MM.1S (cell line): ENCODE data around the gene ATOH8.

Experiments
- DNase-seq: peaks from one replicate; pipeline ENCODE4 v3.0.0-alpha.2; 2015
- H2AFZ ChIP-seq: fragments of 300-600 bp; sonication (generic); 2 replicates; pipeline ENCODE4 v1.6.0; 2016; ENCODE audit warnings: antibody characterized with exemption, low read length
- H3F3A ChIP-seq: fragments of 300-600 bp; sonication (generic); 2 replicates; pipeline ENCODE4 v1.6.1; 2016; ENCODE audit warnings: mild to moderate bottlenecking, antibody characterized with exemption, low read length, moderate library complexity, mixed read lengths; ENCODE audit not compliant: insufficient read depth
- H3K27ac ChIP-seq: fragments of 300-600 bp; sonication (generic); 2 replicates; pipeline ENCODE4 v1.5.1; 2016; ENCODE audit warnings: mild to moderate bottlenecking, low read length
- H3K27me3 ChIP-seq: fragments of 300-600 bp; sonication (generic); replicated peaks from 2 replicates; pipeline ENCODE4 v1.6.0; 2016; ENCODE audit warnings: low read length; ENCODE audit not compliant: insufficient read depth
- H3K36me3 ChIP-seq: fragments of 300-600 bp; sonication (generic); replicated peaks from 2 replicates; pipeline ENCODE4 v1.6.1; 2016; ENCODE audit warnings: mild to moderate bottlenecking, low read length, mixed read lengths; ENCODE audit not compliant: insufficient read depth
- H3K4me1 ChIP-seq: fragments of 300-600 bp; sonication (generic); 2 replicates; pipeline ENCODE4 v1.6.1; 2016; ENCODE audit warnings: low read length, mixed read lengths
- H3K4me2 ChIP-seq: fragments of 300-600 bp; sonication (generic); 2 replicates; pipeline ENCODE4 v1.6.0; 2016; ENCODE audit warnings: low read depth, low read length
- H3K4me3 ChIP-seq: fragments of 300-600 bp; sonication (generic); 2 replicates; pipeline ENCODE4 v1.5.1; 2016; ENCODE audit warnings: low read length, mixed read lengths
- H3K79me2 ChIP-seq: fragments of 300-600 bp; sonication (generic); 2 replicates; pipeline ENCODE4 v1.6.1; 2016; ENCODE audit warnings: mixed run types, low read length, mixed read lengths
- H3K9ac ChIP-seq: fragments of 300-600 bp; sonication (generic); 2 replicates; pipeline ENCODE4 v1.6.1; 2016; ENCODE audit warnings: low read length, mixed read lengths
- H3K9me2 ChIP-seq: fragments of 300-600 bp; sonication (generic); replicated peaks from 2 replicates; pipeline ENCODE4 v1.6.1; 2016; ENCODE audit warnings: mild to moderate bottlenecking, low read length, mixed read lengths; ENCODE audit not compliant: insufficient read depth
- H3K9me3 ChIP-seq: fragments of 300-600 bp; sonication (generic); replicated peaks from 2 replicates; pipeline ENCODE4 v1.6.1; 2016; ENCODE audit warnings: mild to moderate bottlenecking, low read length, mixed read lengths; ENCODE audit not compliant: insufficient read depth
- H4K20me1 ChIP-seq: fragments of 300-600 bp; sonication (generic); 2 replicates; pipeline ENCODE4 v1.6.1; 2016; ENCODE audit warnings: mild to moderate bottlenecking, low read length, moderate library complexity, mixed read lengths; ENCODE audit not compliant: insufficient read depth
- CTCF ChIP-seq: fragments of 300-600 bp; sonication (generic); IDR thresholded peaks from 2 replicates; pipeline ENCODE4 v1.5.1; 2016; ENCODE audit warnings: antibody characterized with exemption, low read length, mixed read lengths
- EZH2 ChIP-seq: fragments of 300-600 bp; sonication (generic); optimal IDR thresholded peaks from 2 replicates; pipeline ENCODE3; 2017; ENCODE audit warnings: low read depth, mild to moderate bottlenecking, antibody characterized with exemption, low read length, mixed read lengths
- EZH2phosphoT487 ChIP-seq: fragments of 300-600 bp; sonication (generic); IDR thresholded peaks from 2 replicates; pipeline ENCODE4 v1.6.1; 2018; ENCODE audit warnings: antibody characterized with exemption, low read length

The ATOH8 gene

GRCh38 chr2:85785871-85786270 is 32.1 kb downstream of the ATOH8 start:
- no peak overlapping the region for H3K9ac ChIP-seq
- H3K4me3 ChIP-seq = no peak overlapping the region
- no peaks in the 10 kb centered on the region for H3K36me3 ChIP-seq
- H3K9me3 ChIP-seq = no peaks in the 10 kb centered on the region
- H3K79me2 ChIP-seq = no peaks in the 10 kb centered on the region
- no peak overlapping the region for H3K27ac ChIP-seq
- H4K20me1 ChIP-seq = no peaks in the 10 kb centered on the region
- H2AFZ ChIP-seq = no peak overlapping the region
- no peak for DNase-seq
- H3K4me1 ChIP-seq = no peaks in the 10 kb centered on the region
- H3K27me3 ChIP-seq = no peaks in the 10 kb centered on the region
- H3K4me2 ChIP-seq = no peak overlapping the region
- no peak for TF ChIP-seq EZH2
- TF ChIP-seq EZH2phosphoT487 = no peak
- TF ChIP-seq CTCF = no peak
- no peaks in the 10 kb centered on the region for H3F3A ChIP-seq
- no peaks in the 10 kb centered on the region for H3K9me2 ChIP-seq

- Histone ChIP-seq H3K4me3 (no peak overlapping the region), H3K27me3 (no peaks in the 10 kb centered on the region), H3K27ac (no peak overlapping the region), H3K9me3 (no peaks in the 10 kb centered on the region), H3K4me1 (no peaks in the 10 kb centered on the region), H2AFZ (no peak overlapping the region), H3K4me2 (no peak overlapping the region), H3K9me2 (no peaks in the 10 kb centered on the region), H4K20me1 (no peaks in the 10 kb centered on the region), H3F3A (no peaks in the 10 kb centered on the region), H3K36me3 (no peaks in the 10 kb centered on the region), H3K9ac (no peak overlapping the region), H3K79me2 (no peaks in the 10 kb centered on the region)
- TF ChIP-seq EZH2phosphoT487 (no peak), CTCF (no peak), EZH2 (no peak)
- no peak for DNase-seq
These were observed 32.7 kb downstream of the ATOH8 start for GRCh38 chr2:85786444-85786843.

- H2AFZ ChIP-seq = no peak overlapping the region
- no peaks in the 10 kb centered on the region for H3K27me3 ChIP-seq
- H4K20me1 ChIP-seq = no peaks in the 10 kb centered on the region
- H3K9ac ChIP-seq = no peak overlapping the region
- H3K4me2 ChIP-seq = no peak overlapping the region
- H3K27ac ChIP-seq = no peak overlapping the region
- no peaks in the 10 kb centered on the region for H3K9me2 ChIP-seq
- H3F3A ChIP-seq = no peaks in the 10 kb centered on the region
- DNase-seq = no peak
- H3K9me3 ChIP-seq = no peaks in the 10 kb centered on the region
- TF ChIP-seq EZH2 (no peak), EZH2phosphoT487 (no peak), CTCF (no peak)
- no peaks in the 10 kb centered on the region for H3K36me3 ChIP-seq
- no peaks in the 10 kb centered on the region for H3K4me1 ChIP-seq
- H3K79me2 ChIP-seq = no peaks in the 10 kb centered on the region
- no peak overlapping the region for H3K4me3 ChIP-seq
These were observed 33.1 kb downstream of the ATOH8 start for GRCh38 chr2:85786865-85787264.
